ENCODE measurements around the gene MOB2.

The MOB2 gene

DNA sequence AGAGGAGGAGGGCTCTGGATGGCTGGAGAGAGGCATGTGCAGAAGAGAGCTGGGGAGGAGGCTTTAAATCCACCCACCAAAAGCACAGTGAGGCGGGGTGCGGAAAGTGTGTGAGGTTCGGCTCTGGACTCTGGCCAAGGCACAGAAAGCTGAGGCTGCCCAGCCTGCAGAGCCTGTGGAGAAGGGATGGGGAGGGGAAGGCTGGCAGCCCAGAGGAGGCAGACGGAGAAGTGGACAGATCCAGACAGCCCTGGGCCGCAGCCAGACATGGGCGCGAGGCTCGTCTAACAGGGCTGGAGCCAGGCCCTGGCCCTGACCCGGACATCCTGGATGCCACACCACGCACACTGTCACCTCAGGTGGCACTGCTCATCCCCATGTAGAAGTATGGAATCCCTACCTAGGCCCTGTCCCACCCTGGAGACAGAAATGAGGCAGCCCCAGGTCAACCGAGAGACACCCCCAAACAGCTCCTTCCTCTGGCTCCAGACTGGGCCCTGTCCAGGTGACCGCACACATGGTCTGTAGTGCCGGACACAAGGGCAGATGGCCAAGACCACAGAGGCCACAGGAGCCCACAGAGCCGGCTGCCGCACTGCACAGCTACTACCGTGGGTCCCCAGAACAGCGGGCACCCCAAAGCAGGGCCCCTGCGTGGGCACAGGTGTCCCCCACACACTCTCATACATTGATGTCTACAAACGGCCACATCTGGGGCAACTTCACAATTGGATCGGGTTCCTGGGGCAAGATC lies 16.6 kb upstream of the MOB2 start:
- no peak for DNase-seq

DNA sequence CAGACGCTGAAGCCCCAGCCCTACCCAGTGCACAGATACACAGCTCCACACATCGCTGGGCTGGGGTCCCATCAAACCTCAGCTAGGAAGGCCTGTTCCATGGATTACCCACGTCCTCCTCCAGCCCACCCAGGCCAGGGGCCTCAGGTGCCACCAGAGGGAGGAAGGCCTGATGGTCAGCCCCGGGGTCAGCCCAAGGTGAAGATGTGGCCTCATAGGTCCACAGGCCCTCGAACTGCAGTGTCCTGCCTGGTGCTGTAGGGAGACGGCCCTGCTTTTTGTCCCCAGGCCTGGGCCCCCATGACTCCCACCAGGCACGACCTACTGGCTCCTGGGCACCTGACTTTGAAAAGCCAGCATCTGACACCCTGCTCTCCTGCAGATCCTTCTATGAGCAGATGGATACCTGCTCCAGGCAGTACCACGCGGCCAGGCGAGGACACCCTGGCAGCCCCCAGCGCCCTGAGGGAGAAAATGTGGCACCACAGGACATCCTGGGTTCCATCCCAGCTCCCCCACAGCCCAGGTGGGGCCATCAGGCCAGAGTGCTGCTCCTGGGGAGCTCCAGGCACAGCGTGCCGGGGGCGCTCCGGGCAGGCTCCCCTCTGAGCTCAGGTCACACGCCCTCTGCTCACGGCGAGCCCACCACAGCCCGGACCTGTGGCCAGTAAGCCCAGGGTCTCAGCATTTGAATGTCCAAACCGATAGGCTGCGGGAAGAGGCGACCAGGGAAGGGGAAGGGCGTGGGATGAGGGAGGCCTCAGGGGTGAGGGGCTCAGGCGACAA lies 15.8 kb upstream of the MOB2 start:
- no peak for DNase-seq

DNA sequence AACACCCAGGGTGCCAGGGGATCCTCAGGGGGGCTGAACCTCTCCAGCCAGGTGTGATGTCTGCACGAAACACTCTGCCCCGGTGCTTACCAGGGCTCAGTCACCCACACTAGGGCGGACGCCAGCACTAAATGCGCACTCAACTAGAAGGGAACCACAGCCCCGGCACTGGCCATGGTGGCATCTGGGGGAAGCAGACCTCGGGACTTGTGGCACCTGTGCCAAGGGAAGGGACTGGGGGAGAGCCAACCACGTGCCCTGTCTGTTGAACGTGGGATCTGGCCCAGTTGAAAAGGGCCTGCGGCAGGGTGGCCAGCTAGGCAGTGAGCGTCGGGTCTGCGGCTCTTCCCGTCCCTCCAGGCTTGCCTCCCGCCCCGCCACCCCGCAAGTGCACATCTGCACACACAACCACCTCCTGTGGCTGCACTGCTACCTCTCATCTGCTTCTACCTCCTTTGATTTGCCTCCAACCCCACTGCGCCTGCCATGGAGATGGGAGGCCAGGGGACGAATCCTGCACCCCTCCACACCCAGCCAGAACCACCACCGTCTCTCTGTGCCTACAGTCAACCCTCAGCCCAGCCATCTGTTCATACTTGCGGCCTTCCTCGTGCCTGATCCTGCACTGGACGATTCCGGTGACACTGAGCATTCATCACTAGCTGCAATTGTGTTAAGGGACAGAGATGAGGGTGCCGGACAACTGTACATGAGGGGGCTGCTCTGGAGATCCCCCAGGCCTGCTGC lies 15.0 kb upstream of the MOB2 start:
- no peak for DNase-seq

DNA sequence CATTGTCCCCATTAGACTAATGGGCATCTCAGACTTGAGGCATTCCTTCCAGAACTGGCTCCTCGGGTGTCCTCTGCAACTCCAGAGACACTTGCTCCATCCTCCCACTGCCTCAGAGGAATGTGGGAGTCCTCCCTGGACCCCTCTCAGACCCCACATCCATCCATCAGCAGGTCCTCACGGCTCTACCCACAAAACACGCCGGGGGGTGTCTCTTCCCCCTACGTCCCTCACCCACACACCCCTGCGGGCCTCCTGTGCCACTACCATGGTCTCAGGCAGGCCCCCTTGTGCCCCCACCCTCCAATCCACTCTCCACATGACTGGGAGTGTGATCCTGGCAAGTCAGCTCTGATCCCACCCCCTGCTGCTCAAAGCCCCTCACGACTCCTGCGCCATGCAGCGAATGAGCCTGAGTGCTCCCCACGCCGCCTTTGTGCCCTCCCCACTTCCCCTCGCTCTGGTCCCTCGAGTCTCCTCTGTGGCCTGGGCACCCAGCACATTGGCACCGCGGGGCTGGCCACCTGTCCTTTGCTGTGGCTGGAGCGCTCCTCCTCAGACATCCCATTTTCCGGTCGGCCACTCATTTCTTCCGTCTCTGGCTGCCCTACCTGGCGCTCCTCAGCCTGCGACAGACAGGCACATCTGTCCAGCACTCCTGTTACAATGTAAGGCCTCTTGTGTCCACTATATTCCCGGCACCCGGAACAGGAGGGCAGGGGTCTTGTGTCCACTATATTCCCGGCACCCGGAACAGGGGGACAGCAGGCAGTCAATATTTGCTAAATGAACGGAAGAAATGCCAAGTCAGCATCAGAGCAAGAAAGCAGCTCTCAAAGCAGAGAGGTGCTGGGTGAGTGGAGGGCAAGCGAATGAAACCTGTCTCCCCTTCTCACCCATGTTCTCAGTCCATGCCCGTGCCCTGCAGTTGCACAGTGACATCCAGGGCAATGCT lies 14.2 kb upstream of the MOB2 start:
- DNase-seq: no peak

DNA sequence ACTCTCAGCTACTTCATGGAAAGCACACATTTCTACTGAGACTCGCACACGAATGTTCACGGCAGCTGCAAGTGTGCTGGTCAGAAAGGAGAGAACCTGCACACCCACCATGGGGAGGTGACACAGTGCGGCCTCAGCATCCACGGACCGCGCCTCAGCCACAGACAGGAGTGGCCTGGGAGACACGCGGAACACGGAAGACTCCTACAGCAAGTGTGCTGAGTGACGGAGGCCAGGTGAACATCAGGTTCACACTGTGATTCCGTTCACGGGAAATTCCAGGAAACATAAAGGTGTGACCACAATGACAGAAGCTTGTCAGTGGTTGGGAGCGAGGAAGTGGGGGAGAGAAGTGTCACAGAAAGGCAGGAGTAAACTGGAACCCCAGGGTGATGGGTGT lies 13.3 kb upstream of the MOB2 start:
- no peak for DNase-seq

DNA sequence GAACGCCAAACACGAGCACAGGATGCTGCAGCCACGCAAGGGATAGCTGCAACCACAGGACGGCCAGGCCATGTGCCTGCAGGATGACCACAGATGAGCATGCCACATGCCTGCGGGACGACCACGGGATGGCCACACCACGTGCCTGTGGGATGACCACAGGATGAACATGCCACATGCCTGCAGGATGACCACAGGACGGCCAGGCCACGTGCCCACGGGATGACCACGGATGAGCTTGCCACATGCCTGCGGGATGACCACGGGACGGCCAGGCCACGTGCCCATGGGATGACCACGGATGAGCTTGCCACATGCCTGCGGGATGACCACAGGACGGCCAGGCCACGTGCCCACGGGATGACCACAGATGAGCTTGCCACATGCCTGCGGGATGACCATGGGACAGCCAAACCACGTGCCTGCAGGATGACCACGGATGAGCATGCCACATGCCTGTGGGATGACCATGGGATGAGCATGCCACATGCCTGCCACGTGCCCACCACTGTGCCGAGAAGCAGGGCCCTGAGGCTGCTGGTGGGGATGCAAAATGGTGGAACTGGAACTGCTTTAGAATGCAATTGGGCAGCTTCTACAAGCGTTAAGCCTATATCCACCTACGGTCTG lies 12.8 kb upstream of the MOB2 start:
- no peak for DNase-seq

DNA sequence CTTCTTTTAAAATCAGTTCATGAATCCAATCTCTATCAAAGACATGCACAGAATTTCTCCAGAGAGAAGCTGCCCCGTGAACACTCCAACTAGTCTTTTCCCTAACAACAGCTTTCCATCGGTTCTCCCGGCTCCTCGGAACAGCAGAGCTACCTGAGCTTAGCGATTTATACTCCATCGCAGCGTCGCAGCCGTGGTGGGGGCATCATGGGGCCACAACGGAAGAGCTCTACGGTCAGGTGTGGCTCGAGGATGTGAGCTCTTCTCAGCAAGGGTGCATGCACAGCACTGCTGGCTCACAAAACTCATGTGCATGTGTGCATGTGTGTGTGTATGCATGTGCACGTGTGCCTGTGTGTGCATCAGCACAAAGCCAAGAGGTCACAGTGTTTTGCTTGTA lies 11.7 kb upstream of the MOB2 start:
- DNase-seq: no peak

DNA sequence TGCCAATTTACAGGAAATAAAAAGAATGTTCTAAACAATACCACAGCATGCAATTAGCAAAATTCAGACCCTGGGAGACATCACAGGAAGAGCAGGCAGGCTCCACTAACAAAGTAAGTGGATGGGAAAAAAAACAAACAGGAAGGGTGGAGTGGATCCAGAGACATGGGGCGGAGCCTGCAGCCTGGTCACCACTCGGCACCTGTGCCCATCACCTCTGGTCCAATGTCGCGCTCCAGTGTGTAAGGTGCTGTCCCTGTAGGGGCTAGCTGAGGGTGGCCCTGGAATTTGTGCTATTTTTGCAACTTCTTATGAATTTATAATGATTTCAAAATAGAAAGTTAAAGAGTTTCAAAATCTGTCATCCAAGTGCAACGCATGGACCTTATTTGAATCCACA lies 11.0 kb upstream of the MOB2 start:
- no peak for DNase-seq

DNA sequence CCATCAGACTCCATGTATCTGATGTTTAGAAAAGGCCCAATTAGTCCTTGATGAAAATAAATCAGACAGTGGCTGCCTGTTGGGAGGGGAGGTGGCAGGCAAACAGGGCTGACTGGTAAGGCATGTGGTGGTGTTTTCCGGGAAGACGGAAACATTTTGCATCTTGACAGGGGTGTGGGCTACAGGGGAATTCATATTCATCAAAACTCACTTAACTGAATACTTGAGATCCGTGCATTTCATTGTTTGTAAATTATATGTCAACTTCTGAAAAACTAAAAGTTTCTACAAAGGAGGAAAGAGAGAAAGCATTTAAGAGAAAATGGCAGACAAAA lies 10.1 kb upstream of the MOB2 start:
- no peak for DNase-seq

DNA sequence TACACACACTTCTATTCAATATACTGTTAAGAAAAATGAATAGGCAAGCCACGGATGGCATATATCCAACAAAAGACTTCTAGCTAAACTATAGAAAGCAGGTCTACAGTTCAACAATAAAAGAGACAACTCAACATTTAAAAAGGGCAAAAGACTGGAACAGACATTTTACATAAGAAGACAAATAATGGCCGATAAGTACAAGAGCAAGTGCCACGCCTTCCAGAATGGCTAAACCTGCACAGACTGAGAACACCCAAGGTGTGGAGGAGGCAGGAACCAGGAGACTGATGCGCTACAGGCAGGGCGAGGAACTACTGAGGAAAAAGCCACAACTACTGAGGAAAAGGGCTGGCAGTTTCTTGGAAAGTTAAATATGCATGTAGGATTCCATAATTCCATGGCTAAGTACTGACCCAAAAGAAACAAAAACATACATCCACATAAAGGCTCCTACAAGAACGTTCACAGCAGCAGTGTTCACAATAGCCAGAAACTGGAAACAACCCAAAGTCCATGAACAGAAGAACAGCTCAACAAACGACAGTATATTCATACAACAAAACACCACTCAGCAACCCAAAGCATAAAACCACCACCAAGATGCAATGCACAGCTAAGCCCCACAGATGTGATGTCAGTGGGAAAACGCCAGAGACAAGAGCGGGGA lies 9.6 kb upstream of the MOB2 start:
- no peak for DNase-seq

DNA sequence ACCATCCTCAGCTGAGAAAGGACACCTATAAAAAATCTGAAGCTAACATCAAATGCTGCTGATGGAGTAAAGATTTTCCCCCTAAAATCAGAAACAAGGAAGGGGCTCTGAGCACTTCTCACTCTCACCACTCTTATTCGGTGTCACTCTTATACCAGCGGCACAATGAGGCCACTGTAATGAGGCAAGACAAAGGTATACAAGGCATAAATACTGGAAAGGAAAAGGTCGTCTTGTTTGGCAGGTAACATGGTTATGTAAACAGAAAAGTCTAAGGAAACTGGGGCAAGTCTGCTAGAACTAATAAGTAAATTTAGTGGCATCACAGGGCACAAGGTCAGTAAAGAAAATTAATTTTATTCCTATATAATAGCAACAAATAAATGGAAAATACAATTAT lies 8.1 kb upstream of the MOB2 start:
- no peak for DNase-seq

DNA sequence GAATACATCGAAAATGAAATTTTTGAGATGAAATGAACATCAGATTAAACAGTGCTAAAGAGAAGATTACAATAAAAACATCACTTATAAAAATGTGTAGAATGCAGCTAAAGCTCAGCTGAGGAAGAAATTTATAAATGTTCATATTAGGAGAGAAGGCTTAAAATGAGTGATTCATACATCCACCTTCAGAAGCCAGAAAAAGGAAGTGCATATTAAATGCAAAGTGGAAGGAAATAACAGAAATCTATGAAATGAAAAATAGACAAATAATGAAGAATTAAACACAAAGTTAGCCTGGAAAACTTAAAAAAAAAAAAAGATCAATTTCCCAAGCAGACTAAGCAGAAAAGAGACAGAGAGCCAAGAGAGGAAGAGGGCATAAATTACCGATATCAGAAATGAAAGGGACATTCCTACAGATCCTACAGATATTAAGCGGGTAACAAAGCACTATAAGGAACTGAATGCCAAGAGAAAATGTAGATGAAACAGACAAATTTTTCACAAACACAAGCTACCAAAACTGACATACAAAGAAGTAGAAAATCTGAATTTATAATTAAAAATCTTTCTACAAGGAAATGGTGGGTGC lies 7.2 kb upstream of the MOB2 start:
- DNase-seq: no peak

DNA sequence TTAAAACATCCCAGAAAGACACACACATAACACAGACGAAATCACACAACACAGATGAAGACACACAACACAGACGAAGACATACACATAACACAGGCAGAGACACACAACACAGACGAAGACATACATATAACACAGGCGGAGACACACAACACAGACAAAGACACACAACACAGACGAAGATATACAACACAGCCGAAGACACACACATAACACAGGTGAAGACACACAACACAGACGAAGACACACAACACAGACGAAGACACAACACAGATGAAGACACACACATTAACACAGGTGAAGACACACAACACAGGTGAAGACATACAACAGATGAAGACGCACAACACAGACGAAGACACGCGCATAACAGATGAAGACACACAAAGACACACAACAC lies 4.8 kb upstream of the MOB2 start:
- no peak for DNase-seq

DNA sequence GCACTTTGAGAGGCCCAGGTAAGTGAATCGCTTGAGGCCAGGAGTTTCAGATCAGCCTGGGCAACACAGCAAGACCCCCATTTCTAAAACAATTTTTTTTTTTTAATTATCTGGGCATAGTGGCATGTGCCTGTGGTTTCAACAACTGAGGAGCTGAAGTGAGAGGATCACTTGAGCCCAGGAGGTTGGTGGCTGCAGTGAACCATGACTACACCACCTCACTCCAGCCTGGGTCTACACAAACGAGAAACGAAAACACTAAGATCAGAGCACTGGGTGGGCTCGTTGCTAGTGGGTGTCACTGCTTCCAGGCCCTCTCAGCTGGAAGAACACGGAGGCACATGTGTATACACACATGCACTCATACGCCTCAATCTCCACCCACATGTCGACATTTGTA lies 4.1 kb upstream of the MOB2 start:
- no peak for DNase-seq

DNA sequence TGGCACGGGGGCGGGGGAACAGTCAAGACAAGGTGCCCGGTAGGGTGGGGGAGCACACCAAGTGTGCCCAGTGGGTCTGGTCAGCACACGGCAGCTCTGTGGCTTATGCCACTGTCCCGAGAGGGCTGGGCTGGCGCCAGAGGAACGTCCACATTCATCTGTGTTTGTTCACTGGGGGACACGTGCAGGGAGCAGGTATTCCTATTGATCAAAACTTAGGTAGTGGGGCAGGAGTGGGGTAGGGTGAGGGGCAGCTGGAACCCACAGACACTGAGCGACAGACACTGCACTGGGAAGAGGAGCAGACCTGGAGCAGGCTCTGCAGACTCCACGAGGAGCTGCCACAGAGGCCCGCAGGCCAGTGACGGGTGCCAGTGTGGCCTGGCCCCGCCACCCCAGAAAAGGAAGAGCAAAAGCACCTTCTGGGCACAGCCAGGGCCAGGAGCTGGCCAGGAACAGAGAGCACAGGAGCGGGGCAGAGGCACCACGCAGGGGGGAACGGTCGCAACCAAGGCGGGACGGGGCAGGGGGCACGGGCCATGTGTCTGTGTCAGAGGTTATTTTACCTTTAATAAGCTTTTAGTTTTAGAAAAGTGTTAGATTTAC lies 2.1 kb upstream of the MOB2 start:
- no peak for DNase-seq

DNA sequence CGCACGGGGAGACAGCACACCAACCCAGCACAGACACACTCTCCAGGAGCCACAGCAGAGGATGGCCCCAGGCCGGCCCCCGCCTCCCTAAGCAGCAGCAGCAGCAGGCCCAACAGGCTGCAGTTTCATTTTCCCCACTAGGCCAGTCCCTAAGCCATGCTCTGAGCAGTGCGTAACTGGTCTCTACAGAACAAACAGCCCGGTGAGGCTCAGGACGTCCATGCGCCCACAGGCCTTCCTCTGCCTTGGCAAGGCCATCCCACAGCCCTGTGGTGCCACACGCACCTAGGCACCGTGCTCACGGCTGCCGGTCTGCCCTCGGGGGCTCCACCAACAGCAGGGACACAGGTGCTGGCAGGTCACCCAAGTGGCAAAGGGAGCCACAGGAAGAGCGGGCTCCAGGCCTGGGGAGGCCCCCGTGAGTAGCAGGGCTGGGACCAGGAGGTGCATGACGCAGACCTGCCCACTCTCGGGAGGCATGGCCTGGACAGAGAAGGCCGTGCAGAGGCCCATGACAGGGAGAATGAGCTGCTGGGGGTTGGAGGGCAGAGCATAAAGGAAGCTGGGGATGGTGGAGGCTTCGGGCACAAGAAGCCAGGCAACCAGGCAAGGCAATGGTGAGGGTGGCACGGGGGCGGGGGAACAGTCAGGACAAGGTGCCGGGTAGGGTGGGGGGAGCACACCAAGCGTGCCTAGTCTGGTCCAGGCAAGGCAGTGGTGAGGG lies 1.4 kb upstream of the MOB2 start:
- no peak for DNase-seq

DNA sequence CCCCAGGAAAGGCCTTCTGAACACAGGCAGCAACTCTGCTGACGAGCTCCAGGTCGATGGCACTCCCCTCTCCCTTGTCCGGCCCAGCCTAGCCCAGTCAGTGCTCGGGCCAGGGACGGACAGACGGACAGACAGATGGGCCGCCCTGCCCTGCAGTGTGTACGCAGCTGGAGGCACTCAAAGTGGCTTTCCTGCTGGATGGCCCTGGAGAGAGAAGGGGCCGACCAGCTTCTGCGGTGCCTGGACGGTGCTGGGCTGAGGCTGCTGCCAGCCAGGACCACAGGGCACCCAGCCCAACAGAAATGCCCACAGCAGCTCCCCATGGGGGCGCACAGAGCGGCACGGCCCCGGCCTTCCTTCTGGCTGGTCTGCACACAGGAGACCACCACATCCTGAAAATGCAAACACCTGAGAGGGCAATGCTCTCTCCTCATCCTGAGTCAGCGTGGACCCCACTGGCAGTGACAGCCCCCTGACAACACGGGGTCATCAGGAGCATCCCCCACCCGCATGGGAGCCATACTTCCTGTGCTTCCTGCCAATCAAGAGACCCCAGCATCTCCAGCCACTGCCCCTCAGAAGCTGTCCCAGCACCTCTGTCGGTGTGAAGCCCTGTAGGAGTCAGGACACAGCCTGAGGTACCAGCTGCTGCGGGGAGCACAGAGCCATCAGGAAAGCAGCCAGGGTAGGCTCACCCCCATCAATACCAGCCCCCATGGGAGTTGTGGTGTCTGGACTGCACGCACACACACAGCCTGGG lies 692 bp upstream of the MOB2 start:
- no peak for DNase-seq

DNA sequence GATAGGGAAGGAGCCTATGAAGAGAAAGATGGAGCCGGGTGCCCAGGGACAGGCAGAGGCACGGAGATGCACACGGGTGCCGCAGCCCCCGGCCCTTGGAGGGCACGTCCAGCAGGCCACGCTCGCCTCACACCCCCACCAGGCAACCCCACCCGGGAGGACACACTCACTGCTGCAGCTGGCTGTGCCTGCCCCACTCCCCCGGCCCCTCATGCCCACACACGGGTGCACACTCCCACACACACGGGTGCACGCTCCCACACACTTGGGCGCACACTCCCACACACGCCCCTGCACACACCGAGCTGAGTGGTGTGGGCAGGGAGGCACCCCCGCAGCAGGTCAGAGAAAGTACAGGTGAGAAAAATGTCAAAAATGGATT lies 1.1 kb downstream of the MOB2 start:
- no peak for DNase-seq

DNA sequence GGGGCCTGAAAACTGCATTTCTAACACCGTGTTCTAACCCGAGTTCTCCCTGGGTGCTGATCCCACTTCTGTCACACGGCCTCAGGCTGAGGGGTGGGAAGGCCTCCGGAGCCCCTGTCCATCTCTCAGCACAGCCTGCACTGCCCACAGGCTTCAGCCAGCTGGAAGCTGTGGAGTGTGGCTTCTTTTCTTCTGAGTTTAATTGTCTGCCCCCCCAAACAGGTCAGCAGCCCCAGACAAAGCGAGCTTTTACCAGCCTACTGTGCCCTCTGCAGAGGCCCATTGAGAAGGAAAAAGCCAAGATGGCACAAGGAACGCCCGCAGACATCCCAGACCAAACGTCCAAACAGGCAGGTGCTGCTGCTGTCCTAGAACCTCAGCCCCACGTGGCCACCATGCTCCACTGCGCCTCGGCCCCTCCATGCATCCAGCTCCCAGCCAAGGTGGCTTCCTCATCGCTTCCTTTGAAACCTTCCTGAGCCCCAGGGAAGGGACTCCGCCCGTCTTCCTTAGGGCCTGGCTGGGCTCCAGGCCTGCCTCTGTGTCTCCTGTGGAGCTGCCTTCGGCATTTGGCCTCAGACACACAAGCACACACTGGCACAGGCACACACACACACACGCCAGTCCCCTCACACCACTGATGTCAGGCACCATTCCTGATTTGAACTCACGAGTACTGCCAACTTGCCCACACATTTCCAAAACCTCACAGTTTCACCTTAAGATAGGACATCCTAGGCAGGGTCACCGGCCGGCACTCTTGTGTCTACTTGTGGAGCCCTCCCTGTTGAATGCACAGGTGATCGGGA lies 1.7 kb downstream of the MOB2 start:
- no peak for DNase-seq

Data from SW 1271 (cell line).